ENCODE results near the gene CTAGE9. TPM values are rescaled to one million over a fixed set of nuclear protein-coding genes. Genes with fewer than 3 reads are reported as not detected.

The CTAGE9 gene
- total RNA-seq, 1 experiment from 2014 or later: not detected

DNA sequence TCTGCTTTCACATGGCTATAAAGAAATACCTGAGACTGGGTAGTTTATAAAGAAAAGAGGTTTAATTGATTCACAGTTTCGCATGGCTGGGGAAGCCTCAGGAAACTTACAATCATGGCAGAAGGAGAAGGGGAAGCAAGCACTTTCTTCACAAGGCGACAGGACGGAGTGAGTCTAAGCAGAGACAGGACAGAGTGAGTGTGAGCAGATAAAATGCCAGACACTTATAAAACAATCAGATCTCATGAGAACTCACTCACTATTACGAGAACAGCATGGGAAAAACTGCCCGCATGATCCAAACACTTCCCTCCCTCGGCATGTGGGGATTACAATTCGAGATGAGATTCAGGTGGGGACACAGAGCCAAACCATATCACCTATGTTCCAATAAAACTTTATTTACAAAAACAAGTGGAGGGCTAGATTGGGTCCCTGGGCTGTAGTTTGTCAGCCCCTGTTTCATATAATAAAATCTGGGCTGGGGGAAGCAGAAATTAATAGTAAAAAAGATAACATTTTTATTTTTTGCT, 37.1 kb upstream of the CTAGE9 start:
- Mint-ChIP-seq H3K4me1 (ENCODE audit: low read depth, unreplicated experiment) (peaks cover 12% of the 10 kb centered on the region), H3K27ac (ENCODE audit: unreplicated experiment) (no peak overlapping the region), H3K4me3 (ENCODE audit: low read depth, unreplicated experiment) (no peak overlapping the region), H3K36me3 (ENCODE audit: insufficient read depth, unreplicated experiment) (no peaks in the 10 kb centered on the region), H3K9me3 (ENCODE audit: low read depth, unreplicated experiment) (no peaks in the 10 kb centered on the region), H3K27me3 (ENCODE audit: unreplicated experiment) (no peaks in the 10 kb centered on the region)
- no TSS peak for BruUV-seq (replicated peaks)
- no peak for DNase-seq
- intact Hi-C loops (cut with micrococcal nuclease; ENCODE audit: unreplicated experiment): no loop called here
- CTCF ChIA-PET: no interaction called here
- TF ChIP-seq, protein P1, sequence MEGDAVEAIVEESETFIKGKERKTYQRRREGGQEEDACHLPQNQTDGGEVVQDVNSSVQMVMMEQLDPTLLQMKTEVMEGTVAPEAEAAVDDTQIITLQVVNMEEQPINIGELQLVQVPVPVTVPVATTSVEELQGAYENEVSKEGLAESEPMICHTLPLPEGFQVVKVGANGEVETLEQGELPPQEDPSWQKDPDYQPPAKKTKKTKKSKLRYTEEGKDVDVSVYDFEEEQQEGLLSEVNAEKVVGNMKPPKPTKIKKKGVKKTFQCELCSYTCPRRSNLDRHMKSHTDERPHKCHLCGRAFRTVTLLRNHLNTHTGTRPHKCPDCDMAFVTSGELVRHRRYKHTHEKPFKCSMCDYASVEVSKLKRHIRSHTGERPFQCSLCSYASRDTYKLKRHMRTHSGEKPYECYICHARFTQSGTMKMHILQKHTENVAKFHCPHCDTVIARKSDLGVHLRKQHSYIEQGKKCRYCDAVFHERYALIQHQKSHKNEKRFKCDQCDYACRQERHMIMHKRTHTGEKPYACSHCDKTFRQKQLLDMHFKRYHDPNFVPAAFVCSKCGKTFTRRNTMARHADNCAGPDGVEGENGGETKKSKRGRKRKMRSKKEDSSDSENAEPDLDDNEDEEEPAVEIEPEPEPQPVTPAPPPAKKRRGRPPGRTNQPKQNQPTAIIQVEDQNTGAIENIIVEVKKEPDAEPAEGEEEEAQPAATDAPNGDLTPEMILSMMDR (IDR thresholded peaks at IDR 0.05; ENCODE audit: unreplicated experiment): no peak

DNA sequence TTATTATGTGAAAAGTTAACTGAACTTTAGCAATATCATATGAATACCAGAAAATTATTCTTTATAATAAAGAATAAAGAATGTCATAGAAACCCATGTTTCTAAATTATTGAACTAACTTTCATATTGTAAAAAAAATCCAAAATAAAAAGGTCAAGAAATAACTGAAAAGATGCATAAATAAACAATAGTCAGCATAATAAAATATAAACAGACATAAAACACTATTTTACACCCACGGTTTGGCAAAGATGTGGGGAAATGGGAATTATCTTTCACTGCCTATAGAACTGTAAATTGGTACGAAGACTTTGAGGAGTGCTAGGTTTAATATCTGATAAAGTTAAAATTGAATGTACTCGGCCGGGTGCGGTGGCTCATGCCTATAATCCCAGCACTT, 34.7 kb upstream of the CTAGE9 start:
- H3K36me3 Mint-ChIP-seq (ENCODE audit: insufficient read depth, unreplicated experiment): no peaks in the 10 kb centered on the region
- peaks cover 12% of the 10 kb centered on the region for H3K4me1 Mint-ChIP-seq (ENCODE audit: low read depth, unreplicated experiment)
- CTCF ChIA-PET: no interaction called here
- no peaks in the 10 kb centered on the region for H3K27me3 Mint-ChIP-seq (ENCODE audit: unreplicated experiment)
- H3K9me3 Mint-ChIP-seq (ENCODE audit: low read depth, unreplicated experiment): no peaks in the 10 kb centered on the region
- no peak overlapping the region for H3K4me3 Mint-ChIP-seq (ENCODE audit: low read depth, unreplicated experiment)
- TF ChIP-seq, protein P1 (IDR thresholded peaks at IDR 0.05; ENCODE audit: unreplicated experiment): no peak
- no TSS peak for BruUV-seq (replicated peaks)
- no peak overlapping the region for H3K27ac Mint-ChIP-seq (ENCODE audit: unreplicated experiment)
- DNase-seq: no peak
- intact Hi-C loops (cut with micrococcal nuclease; ENCODE audit: unreplicated experiment): no loop called here

DNA sequence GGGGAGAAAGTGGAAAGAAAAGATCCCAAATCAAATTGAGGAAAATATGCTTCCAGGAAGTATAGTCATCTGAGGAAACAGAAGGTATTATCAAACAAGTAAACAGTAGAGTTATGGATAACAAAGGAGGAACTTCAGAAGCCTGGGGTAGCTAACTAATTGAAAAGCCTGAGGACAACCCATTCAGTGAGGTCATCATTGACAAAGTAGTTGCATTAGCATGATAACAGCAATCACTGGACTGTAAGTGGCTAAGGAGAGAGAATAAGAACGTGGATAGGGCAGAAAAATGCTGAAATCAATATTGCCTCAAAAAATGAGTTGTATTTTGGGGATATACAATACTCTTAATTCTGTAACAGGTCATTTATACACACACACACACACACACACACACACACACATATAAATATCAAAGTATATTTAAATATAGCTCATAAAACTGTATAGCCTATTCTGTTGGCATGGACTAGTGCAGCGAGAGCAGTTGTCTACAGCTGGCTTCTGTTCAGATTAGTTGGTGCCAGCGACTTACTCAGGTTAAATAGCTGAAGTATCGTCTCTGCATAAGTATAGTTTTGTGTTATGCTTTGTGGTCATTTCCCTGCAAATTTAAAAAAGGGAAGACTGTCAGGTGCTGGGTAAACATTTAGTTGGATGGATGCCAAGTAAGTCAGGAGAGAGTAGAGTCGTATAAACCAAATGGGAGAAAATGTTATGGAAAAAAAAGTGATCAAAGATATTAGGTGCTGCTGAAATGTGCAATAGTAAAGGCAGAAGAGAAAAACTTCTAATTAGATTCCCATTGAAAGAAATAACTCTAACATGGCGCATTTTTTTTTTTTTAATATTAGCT, 33.8 kb upstream of the CTAGE9 start:
- CTCF ChIA-PET: interaction anchor here (0.6 kb wide), 2 partner anchors 14 to 544 kb away, joined by 3 read pairs; no protein-coding TSS in a partner anchor
- Mint-ChIP-seq H3K27ac (ENCODE audit: unreplicated experiment) (no peak overlapping the region), H3K27me3 (ENCODE audit: unreplicated experiment) (no peaks in the 10 kb centered on the region), H3K4me3 (ENCODE audit: low read depth, unreplicated experiment) (no peak overlapping the region), H3K36me3 (ENCODE audit: insufficient read depth, unreplicated experiment) (no peaks in the 10 kb centered on the region), H3K9me3 (ENCODE audit: low read depth, unreplicated experiment) (no peaks in the 10 kb centered on the region), H3K4me1 (ENCODE audit: low read depth, unreplicated experiment) (peaks cover 12% of the 10 kb centered on the region)
- intact Hi-C loops (cut with micrococcal nuclease; ENCODE audit: unreplicated experiment): no loop called here
- BruUV-seq (replicated peaks): no TSS peak
- TF ChIP-seq, protein P1 (IDR thresholded peaks at IDR 0.05; ENCODE audit: unreplicated experiment): no peak
- DNase-seq: no peak

DNA sequence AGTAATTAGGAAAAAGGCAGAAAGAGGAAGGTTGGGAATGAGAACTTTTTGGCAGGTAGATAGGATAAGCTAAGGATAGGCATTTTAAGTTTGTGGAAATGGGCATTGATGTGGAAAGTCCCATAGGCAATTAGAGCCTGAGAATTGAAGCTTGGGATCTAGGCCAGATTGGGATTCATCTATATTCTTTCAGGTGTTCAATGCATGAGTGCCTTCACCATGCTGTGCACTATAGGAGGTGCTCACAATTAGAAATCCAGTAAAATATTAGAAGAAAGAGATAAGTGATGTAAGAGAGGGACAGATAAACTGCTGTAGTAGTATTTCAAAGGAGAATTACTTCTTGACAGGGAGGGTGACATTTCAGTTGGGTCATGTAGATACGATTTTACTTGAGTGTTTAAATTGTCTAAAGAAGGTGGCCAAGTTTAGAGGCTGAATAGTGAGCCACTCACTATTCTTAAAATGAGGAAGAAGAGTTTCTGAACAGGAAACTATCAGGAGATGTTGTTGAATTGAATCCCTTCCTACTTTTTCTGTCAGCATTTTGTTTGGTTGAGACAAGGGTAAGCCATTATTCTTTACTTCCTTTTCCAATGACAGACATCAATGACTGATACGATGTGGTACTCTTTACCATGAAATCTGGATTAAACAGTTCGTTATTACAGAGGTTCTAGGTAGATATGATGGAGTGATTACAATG, 31.0 kb upstream of the CTAGE9 start:
- CTCF ChIA-PET: no interaction called here
- no TSS peak for BruUV-seq (replicated peaks)
- intact Hi-C loops (cut with micrococcal nuclease; ENCODE audit: unreplicated experiment): no loop called here

More for the DNA sequence above, 31.0 kb upstream of the CTAGE9 start:
- H3K27me3 Mint-ChIP-seq (ENCODE audit: unreplicated experiment): peaks cover 5% of the 10 kb centered on the region
- H3K27ac Mint-ChIP-seq (ENCODE audit: unreplicated experiment): no peak overlapping the region
- no peaks in the 10 kb centered on the region for H3K36me3 Mint-ChIP-seq (ENCODE audit: insufficient read depth, unreplicated experiment)
- DNase-seq: no peak
- no peaks in the 10 kb centered on the region for H3K9me3 Mint-ChIP-seq (ENCODE audit: low read depth, unreplicated experiment)
- TF ChIP-seq, protein P1 (IDR thresholded peaks at IDR 0.05; ENCODE audit: unreplicated experiment): no peak
- no peak overlapping the region for H3K4me3 Mint-ChIP-seq (ENCODE audit: low read depth, unreplicated experiment)
- peaks cover 12% of the 10 kb centered on the region for H3K4me1 Mint-ChIP-seq (ENCODE audit: low read depth, unreplicated experiment)

Measured in Calu3 (cell line).